Stimulated activated CD8-positive, alpha-beta memory T cell treated with anti-CD3 and anti-CD28 coated beads, Interleukin-15, amount 100 ng/mL, for 48 hours (primary cell): Measurements from ENCODE around the gene ZSWIM6.

Source experiments
- DNase-seq, 2 donors: peaks; one replicate each; pipeline ENCODE4 v3.0.0-alpha.2; 2020; ENCODE audit warnings: low read depth in 2 of 2

Gene ZSWIM6

GRCh38 chr5:61482980-61483379, 150.9 kb downstream of the ZSWIM6 start:
- DNase-seq: no peak

- no peak for DNase-seq
These were observed 154.4 kb downstream of the ZSWIM6 start for GRCh38 chr5:61486476-61486875.

GRCh38 chr5:61489574-61489973, 157.5 kb downstream of the ZSWIM6 start:
- no peak for DNase-seq

GRCh38 chr5:61491861-61492260, 159.8 kb downstream of the ZSWIM6 start:
- DNase-seq: no peak

GRCh38 chr5:61493973-61494372, 161.9 kb downstream of the ZSWIM6 start:
- DNase-seq: no peak

GRCh38 chr5:61496446-61496845, 164.4 kb downstream of the ZSWIM6 start:
- no peak for DNase-seq

GRCh38 chr5:61496860-61497259, 164.8 kb downstream of the ZSWIM6 start:
- no peak for DNase-seq

GRCh38 chr5:61498121-61498520, 166.1 kb downstream of the ZSWIM6 start:
- DNase-seq: no peak

- DNase-seq: no peak
These were observed 169.9 kb downstream of the ZSWIM6 start for GRCh38 chr5:61501971-61502370.

- DNase-seq: no peak
These were observed 172.2 kb downstream of the ZSWIM6 start for GRCh38 chr5:61504143-61504770.

- DNase-seq: no peak
These were observed 173.2 kb downstream of the ZSWIM6 start for GRCh38 chr5:61505281-61505680.

- no peak for DNase-seq
These were observed 175.2 kb downstream of the ZSWIM6 start for GRCh38 chr5:61507232-61507631.

GRCh38 chr5:61516946-61517345, 184.9 kb downstream of the ZSWIM6 start:
- DNase-seq: no peak

- DNase-seq: no peak
These were observed 187.7 kb downstream of the ZSWIM6 start for GRCh38 chr5:61519728-61520277.

GRCh38 chr5:61523073-61523472, 191.0 kb downstream of the ZSWIM6 start:
- DNase-seq: no peak

GRCh38 chr5:61523997-61524396, 191.9 kb downstream of the ZSWIM6 start:
- no peak for DNase-seq

GRCh38 chr5:61525512-61526206, 193.6 kb downstream of the ZSWIM6 start:
- no peak for DNase-seq

GRCh38 chr5:61526207-61526519, 194.1 kb downstream of the ZSWIM6 start:
- DNase-seq: no peak

- no peak for DNase-seq
These were observed 200.9 kb downstream of the ZSWIM6 start for GRCh38 chr5:61532983-61533382.

- no peak for DNase-seq
These were observed 202.6 kb downstream of the ZSWIM6 start for GRCh38 chr5:61534481-61535267.

- DNase-seq: no peak
These were observed 203.8 kb downstream of the ZSWIM6 start for GRCh38 chr5:61535828-61536227.

GRCh38 chr5:61536922-61537321, 204.9 kb downstream of the ZSWIM6 start:
- no peak for DNase-seq
